Activated B cell treated with CpG ODN at 0.5 μM for 24 hours (primary cell): ENCODE results near the gene LY6G5C. TPM values are rescaled to one million over a fixed set of nuclear protein-coding genes. Genes with fewer than 3 reads are reported as not detected.

ENCODE experiments used
- ATAC-seq: fragments of 200-7000 bp; cut with Tn5 transposase; one replicate; pipeline ENCODE4 v1.10.0; 2021; ENCODE audit warnings: low read depth, mild to moderate bottlenecking, moderate library complexity
- CTCF ChIA-PET: fragments of 350-600 bp; sonication (Branson Sonifier 250); formaldehyde crosslinking; loops from one replicate; lab custom pipeline; 2021; ENCODE audit warnings: antibody characterized with exemption; lab: Charles Lee
- POLR2A ChIA-PET: fragments of 350-600 bp; sonication (Branson Sonifier 250); formaldehyde crosslinking; loops from one replicate; lab custom pipeline; 2021; ENCODE audit warnings: antibody characterized with exemption; lab: Charles Lee
- DNase-seq: peaks from one replicate; pipeline ENCODE4 v3.0.0; 2022
- H3K27ac Mint-ChIP-seq: one replicate; pipeline ENCODE4 v1.8.0; 2020; ENCODE audit warnings: mixed read lengths
- H3K27me3 Mint-ChIP-seq: one replicate; pipeline ENCODE4 v1.8.0; 2021; ENCODE audit warnings: mixed read lengths
- H3K36me3 Mint-ChIP-seq: one replicate; pipeline ENCODE4 v1.8.0; 2021; ENCODE audit warnings: low read depth, mixed read lengths
- H3K4me1 Mint-ChIP-seq: one replicate; pipeline ENCODE4 v1.8.0; 2021; ENCODE audit warnings: mixed read lengths
- H3K4me3 Mint-ChIP-seq: one replicate; pipeline ENCODE4 v1.8.0; 2020; ENCODE audit warnings: mild to moderate bottlenecking, mixed read lengths
- H3K9me3 Mint-ChIP-seq: one replicate; pipeline ENCODE4 v1.8.0; 2020; ENCODE audit warnings: mixed read lengths
- CTCF ChIP-seq: fragments of 200-600 bp; IDR thresholded peaks from one replicate; pipeline ENCODE4 v1.8.0; 2022; ENCODE audit warnings: antibody characterized with exemption, mild to moderate bottlenecking
- intact Hi-C: fragments of 100-400 bp; cut with micrococcal nuclease; formaldehyde crosslinking; loops from one replicate; pipeline ENCODE4 v1.15.1; 2024
- total RNA-seq: library from RNA; stranded (reverse); gene quantifications from 2 replicates; pipeline ENCODE4 v1.2.3, GENCODE V29; 2022

LY6G5C gene
- total RNA-seq, 1 donor from 2014 or later = 0.73 TPM

GRCh38 chr6:31701666-31702404 is 21.0 kb upstream of the LY6G5C start:
- Mint-ChIP-seq H3K27me3 (no peaks in the 10 kb centered on the region), H3K9me3 (no peaks in the 10 kb centered on the region), H3K36me3 (peaks cover 44% of the 10 kb centered on the region), H3K4me1 (peaks cover 28% of the 10 kb centered on the region), H3K4me3 (peak overlapping the region; percentile 99), H3K27ac (peak overlapping the region; percentile 89)
- POLR2A ChIA-PET = interaction anchor here (1.0 to 4.1 kb wide), 9 partner anchors 25 to 1569 kb away, joined by 3 to 32 read pairs (median 6); partner anchors contain the start of genes BAG6, CLIC1, HSPA1A and HSPA1L
- intact Hi-C loops = loop anchor here (2.0 kb wide), 1 partner anchor 21 kb away; the partner anchor contains the start of gene LY6G5C
- no peak for TF ChIP-seq CTCF
- CTCF ChIA-PET = no interaction called here
- DNase-seq (no peak), ATAC-seq (no peak)

- ChIA-PET CTCF (interaction anchor here (1.2 kb wide), 1 partner anchor 252 kb away, joined by 3 read pairs; no protein-coding TSS in a partner anchor), POLR2A (interaction anchor here (1.4 to 4.1 kb wide), 2 partner anchors 26 to 27 kb away, joined by 4 to 31 read pairs; no protein-coding TSS in a partner anchor)
- Mint-ChIP-seq H3K27me3 (no peaks in the 10 kb centered on the region), H3K9me3 (no peaks in the 10 kb centered on the region), H3K36me3 (peaks cover 54% of the 10 kb centered on the region), H3K4me3 (peak overlapping the region; percentile 99), H3K4me1 (peaks cover 28% of the 10 kb centered on the region), H3K27ac (no peak overlapping the region)
- intact Hi-C loops = no loop called here
- no peak for TF ChIP-seq CTCF
- DNase-seq (no peak), ATAC-seq (no peak)
These were observed 20.0 kb upstream of the LY6G5C start for GRCh38 chr6:31700740-31701401.

- Mint-ChIP-seq H3K4me3 (no peak overlapping the region), H3K27ac (peak overlapping the region; percentile 65), H3K4me1 (peaks cover 20% of the 10 kb centered on the region), H3K36me3 (peaks cover 79% of the 10 kb centered on the region), H3K9me3 (no peaks in the 10 kb centered on the region), H3K27me3 (no peaks in the 10 kb centered on the region)
- ChIA-PET POLR2A (interaction anchor here (0.6 to 0.7 kb wide), 2 partner anchors 261 to 824 kb away, joined by 3 read pairs; partner anchors contain the start of gene NELFE), CTCF (no interaction called here)
- TF ChIP-seq CTCF = no peak
- intact Hi-C loops = no loop called here
- no peak for DNase-seq
- no peak for ATAC-seq
These were observed 16.7 kb upstream of the LY6G5C start for GRCh38 chr6:31697555-31697954.

- H3K36me3 Mint-ChIP-seq = peaks cover 86% of the 10 kb centered on the region
- no peak for TF ChIP-seq CTCF
- no peak for ATAC-seq
- ChIA-PET POLR2A (interaction anchor here (1.6 kb wide), 1 partner anchor 42 kb away, joined by 3 read pairs; no protein-coding TSS in a partner anchor), CTCF (interaction anchor here (1.4 kb wide), 1 partner anchor 72 kb away, joined by 4 read pairs; no protein-coding TSS in a partner anchor)
- H3K4me3 Mint-ChIP-seq = no peak overlapping the region
- no peak overlapping the region for H3K27ac Mint-ChIP-seq
- DNase-seq = no peak
- H3K4me1 Mint-ChIP-seq = peaks cover 15% of the 10 kb centered on the region
- H3K9me3 Mint-ChIP-seq = no peaks in the 10 kb centered on the region
- intact Hi-C loops = no loop called here
- H3K27me3 Mint-ChIP-seq = no peaks in the 10 kb centered on the region
These were observed 12.7 kb upstream of the LY6G5C start for GRCh38 chr6:31693535-31693934.
